Neural cell (in vitro differentiated cells): ENCODE results near the gene FKBP10. TPM values are rescaled to one million over a fixed set of nuclear protein-coding genes. Genes with fewer than 3 reads are reported as not detected.

ENCODE experiments used
- H2AFZ ChIP-seq: fragments of 200-600, 300-800 bp; sonication (generic), shearing (Covaris generic); 2 replicates; pipeline ENCODE4 v1.6.0; 2014; ENCODE audit warnings: low read depth, mild to moderate bottlenecking, antibody characterized with exemption, low read length, moderate library complexity
- H3F3A ChIP-seq: fragments of 200-600 bp; shearing (Covaris generic); 2 replicates; pipeline ENCODE4 v1.6.1; 2016; ENCODE audit warnings: mild to moderate bottlenecking, moderate library complexity, mixed read lengths, antibody characterized with exemption, low read length; ENCODE audit not compliant: insufficient read depth, poor library complexity, severe bottlenecking
- H3K27ac ChIP-seq: fragments of 200-600, 300-800 bp; sonication (generic), shearing (Covaris generic); 2 replicates; pipeline ENCODE4 v1.5.1; 2014; ENCODE audit warnings: mild to moderate bottlenecking, low read length, moderate library complexity
- H3K27me3 ChIP-seq: fragments of 300-800, 200-600 bp; sonication (generic), shearing (Covaris generic); 2 replicates; pipeline ENCODE4 v1.6.0; 2014; ENCODE audit warnings: mild to moderate bottlenecking, low read depth, low read length, moderate library complexity; ENCODE audit not compliant: insufficient read depth
- H3K36me3 ChIP-seq: fragments of 300-800, 200-600 bp; sonication (generic), shearing (Covaris generic); 2 replicates; pipeline ENCODE4 v1.5.1; 2014; ENCODE audit warnings: mild to moderate bottlenecking, antibody characterized with exemption, low read length, moderate library complexity; ENCODE audit not compliant: insufficient read depth
- H3K4me2 ChIP-seq: fragments of 300-800, 200-600 bp; sonication (generic), shearing (Covaris generic); 2 replicates; pipeline ENCODE4 v1.6.0; 2014; ENCODE audit warnings: mild to moderate bottlenecking, low read length
- H3K4me3 ChIP-seq: fragments of 300-800, 200-600 bp; sonication (generic), shearing (Covaris generic); 2 replicates; pipeline ENCODE4 v1.5.1; 2014; ENCODE audit warnings: mild to moderate bottlenecking, low read length, moderate library complexity
- H3K79me2 ChIP-seq: fragments of 200-600 bp; shearing (Covaris generic); replicated peaks from 2 replicates; pipeline ENCODE4 v1.6.0; 2014; ENCODE audit warnings: mild to moderate bottlenecking, low read length, moderate library complexity; ENCODE audit not compliant: insufficient read depth
- H3K9ac ChIP-seq: fragments of 300-800, 200-600 bp; sonication (generic), shearing (Covaris generic); 2 replicates; pipeline ENCODE4 v1.6.1; 2016; ENCODE audit warnings: mild to moderate bottlenecking, low read length, mixed read lengths
- H3K9me2 ChIP-seq: fragments of 200-600 bp; shearing (Covaris generic); 2 replicates; pipeline ENCODE4 v1.6.1; 2016; ENCODE audit warnings: mild to moderate bottlenecking, low read length, mixed read lengths; ENCODE audit not compliant: insufficient read depth
- H3K9me3 ChIP-seq: fragments of 200-600, 300-800 bp; sonication (generic), shearing (Covaris generic); 2 replicates; pipeline ENCODE4 v1.6.1; 2016; ENCODE audit warnings: mild to moderate bottlenecking, mixed run types, low read length, moderate library complexity, mixed read lengths
- H4K20me1 ChIP-seq: fragments of 200-600 bp; shearing (Covaris generic); 2 replicates; pipeline ENCODE4 v1.6.1; 2016; ENCODE audit warnings: mild to moderate bottlenecking, mixed run types; ENCODE audit not compliant: insufficient read depth
- EP300 ChIP-seq: fragments of 450-650 bp; conservative IDR thresholded peaks from 2 replicates; pipeline ENCODE4 v1.6.1; 2014; ENCODE audit warnings: antibody characterized with exemption, mild to moderate bottlenecking, moderate library complexity; ENCODE audit not compliant: poor library complexity, severe bottlenecking
- EZH2 ChIP-seq: fragments of 200-600, 300-800 bp; shearing (Covaris generic), sonication (generic); IDR thresholded peaks from 2 replicates; pipeline ENCODE4 v1.6.1; 2014; ENCODE audit warnings: antibody characterized with exemption, low read length, borderline replicate concordance, mild to moderate bottlenecking; ENCODE audit not compliant: insufficient read depth, poor library complexity, severe bottlenecking
- MXI1 ChIP-seq: fragments of 450-650 bp; conservative IDR thresholded peaks from 2 replicates; pipeline ENCODE4 v1.6.1; 2014; ENCODE audit warnings: antibody characterized with exemption, mild to moderate bottlenecking; ENCODE audit not compliant: poor library complexity, severe bottlenecking
- POLR2AphosphoS5 ChIP-seq: IDR thresholded peaks from 2 replicates; pipeline ENCODE4 v1.6.1; 2012
- RAD21 ChIP-seq: fragments of 450-650 bp; conservative IDR thresholded peaks from 2 replicates; pipeline ENCODE4 v1.6.1; 2014; ENCODE audit warnings: antibody characterized with exemption, mild to moderate bottlenecking, moderate library complexity
- REST ChIP-seq: IDR thresholded peaks from 2 replicates; pipeline ENCODE4 v1.6.1; 2012; ENCODE audit warnings: borderline replicate concordance
- SMC3 ChIP-seq: fragments of 450-650 bp; conservative IDR thresholded peaks from 2 replicates; pipeline ENCODE4 v1.6.1; 2014; ENCODE audit warnings: antibody characterized with exemption, mild to moderate bottlenecking, moderate library complexity; ENCODE audit not compliant: poor library complexity
- TAF1 ChIP-seq: IDR thresholded peaks from 2 replicates; pipeline ENCODE4 v1.6.1; 2012; ENCODE audit warnings: low read depth
- polyA plus RNA-seq: library from polyadenylated mRNA; depleted of rRNA; stranded (reverse); fragments of >200 nt; gene quantifications from 2 replicates; pipeline ENCODE4 v1.2.3, GENCODE V29; 2014
- TF ChIP-seq, protein P1 (sequence below): fragments of 450-650 bp; IDR thresholded peaks from 2 replicates; pipeline ENCODE4 v1.5.1; 2014; ENCODE audit warnings: antibody characterized with exemption, mild to moderate bottlenecking, moderate library complexity; ENCODE audit not compliant: poor library complexity, severe bottlenecking

Gene FKBP10
- polyA plus RNA-seq, 1 donor from 2014 or later = 3.5 TPM

GRCh38 chr17:41801374-41802271 is 11.2 kb upstream of the FKBP10 start:
- no peaks in the 10 kb centered on the region for H3F3A ChIP-seq
- no peak overlapping the region for H3K9ac ChIP-seq
- no peak overlapping the region for H3K4me2 ChIP-seq
- TF ChIP-seq REST (peak; percentile 72), RAD21 (peak; percentile 79), SMC3 (peak; percentile 91), POLR2AphosphoS5 (no peak), EP300 (no peak), TAF1 (no peak), EZH2 (no peak), MXI1 (no peak)
- TF ChIP-seq, protein P1, sequence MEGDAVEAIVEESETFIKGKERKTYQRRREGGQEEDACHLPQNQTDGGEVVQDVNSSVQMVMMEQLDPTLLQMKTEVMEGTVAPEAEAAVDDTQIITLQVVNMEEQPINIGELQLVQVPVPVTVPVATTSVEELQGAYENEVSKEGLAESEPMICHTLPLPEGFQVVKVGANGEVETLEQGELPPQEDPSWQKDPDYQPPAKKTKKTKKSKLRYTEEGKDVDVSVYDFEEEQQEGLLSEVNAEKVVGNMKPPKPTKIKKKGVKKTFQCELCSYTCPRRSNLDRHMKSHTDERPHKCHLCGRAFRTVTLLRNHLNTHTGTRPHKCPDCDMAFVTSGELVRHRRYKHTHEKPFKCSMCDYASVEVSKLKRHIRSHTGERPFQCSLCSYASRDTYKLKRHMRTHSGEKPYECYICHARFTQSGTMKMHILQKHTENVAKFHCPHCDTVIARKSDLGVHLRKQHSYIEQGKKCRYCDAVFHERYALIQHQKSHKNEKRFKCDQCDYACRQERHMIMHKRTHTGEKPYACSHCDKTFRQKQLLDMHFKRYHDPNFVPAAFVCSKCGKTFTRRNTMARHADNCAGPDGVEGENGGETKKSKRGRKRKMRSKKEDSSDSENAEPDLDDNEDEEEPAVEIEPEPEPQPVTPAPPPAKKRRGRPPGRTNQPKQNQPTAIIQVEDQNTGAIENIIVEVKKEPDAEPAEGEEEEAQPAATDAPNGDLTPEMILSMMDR = peak; percentile 89
- H3K79me2 ChIP-seq = no peaks in the 10 kb centered on the region
- no peaks in the 10 kb centered on the region for H3K9me3 ChIP-seq
- H2AFZ ChIP-seq = no peak overlapping the region
- H3K4me3 ChIP-seq = no peak overlapping the region
- H3K27ac ChIP-seq = no peak overlapping the region
- H4K20me1 ChIP-seq = no peaks in the 10 kb centered on the region
- H3K9me2 ChIP-seq = no peaks in the 10 kb centered on the region
- H3K27me3 ChIP-seq = no peaks in the 10 kb centered on the region
- H3K36me3 ChIP-seq = no peaks in the 10 kb centered on the region

DNA sequence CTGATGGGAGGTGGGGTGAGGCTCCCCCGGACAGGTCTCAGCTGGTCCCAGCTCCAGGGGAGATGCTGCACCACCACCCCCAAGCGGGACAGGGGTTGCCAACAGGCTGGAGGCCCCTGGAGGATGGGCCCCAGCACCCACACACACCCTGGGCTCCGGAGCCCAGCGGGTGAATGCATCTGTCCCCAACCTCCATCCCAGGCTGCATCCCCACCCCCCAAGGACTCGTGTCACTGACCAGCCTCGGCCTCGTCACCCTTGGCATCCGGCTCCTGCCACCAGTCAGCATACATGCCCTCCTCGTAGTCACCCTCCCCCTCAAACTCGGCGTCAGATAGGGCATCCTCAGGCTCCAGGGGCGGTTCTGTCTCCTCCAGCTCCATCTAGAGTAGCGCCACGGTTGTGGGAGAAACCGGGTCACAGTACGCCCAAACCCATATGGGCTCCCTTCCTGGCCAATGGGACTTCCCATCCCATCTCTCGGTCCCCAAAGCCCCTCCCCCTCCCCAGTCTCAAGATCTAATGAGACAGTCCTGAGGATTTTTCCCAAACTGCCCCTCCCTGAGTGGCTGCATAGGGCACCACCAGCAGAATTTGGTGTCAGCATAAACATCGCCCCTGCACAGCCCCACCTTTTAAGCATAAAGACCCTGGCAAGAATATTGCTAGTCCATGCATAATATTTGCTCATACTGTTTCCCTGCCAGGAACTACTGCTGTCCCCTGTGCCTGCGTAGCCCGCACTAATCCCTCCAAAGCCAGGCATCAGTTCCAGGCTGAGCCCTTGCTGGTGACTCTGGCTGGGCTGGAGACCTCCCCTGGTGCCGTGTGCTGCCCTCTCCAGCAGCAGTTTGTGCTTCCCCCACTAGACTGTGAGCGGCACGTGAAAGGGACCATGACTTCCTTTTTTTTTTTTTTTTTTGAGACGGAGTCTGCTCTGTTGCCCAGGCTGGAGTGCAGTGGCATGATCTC is 9.5 kb upstream of the FKBP10 start:
- H3K9ac ChIP-seq = no peak overlapping the region

More for the DNA sequence above, 9.5 kb upstream of the FKBP10 start:
- Histone ChIP-seq H3K9me3 (no peaks in the 10 kb centered on the region), H3F3A (no peaks in the 10 kb centered on the region), H3K36me3 (no peaks in the 10 kb centered on the region), H3K4me3 (no peak overlapping the region), H2AFZ (no peak overlapping the region), H3K4me2 (no peak overlapping the region), H3K79me2 (no peaks in the 10 kb centered on the region), H4K20me1 (no peaks in the 10 kb centered on the region), H3K27ac (no peak overlapping the region), H3K9me2 (no peaks in the 10 kb centered on the region), H3K27me3 (no peaks in the 10 kb centered on the region)
- TF ChIP-seq EZH2 = no peak
- no peak for TF ChIP-seq TAF1
- TF ChIP-seq EP300 = no peak
- TF ChIP-seq SMC3 = no peak
- TF ChIP-seq POLR2AphosphoS5 = no peak
- no peak for TF ChIP-seq MXI1
- TF ChIP-seq REST = no peak
- TF ChIP-seq RAD21 = no peak
- TF ChIP-seq, protein P1 = no peak
